ENCODE data around the gene PKNOX1.
"Not testable (repeated sequence)": the region's sequence is repeated elsewhere in the genome, so short reads cannot be mapped to it uniquely, and the experiment has no call there.

PKNOX1 gene

GRCh38 chr21:42981214-42981523, 6.8 kb downstream of the PKNOX1 start:
- FAIRE-seq (no peak), DNase-seq (ENCODE audit: insufficient read length, low spot score) (no peak)

DNA sequence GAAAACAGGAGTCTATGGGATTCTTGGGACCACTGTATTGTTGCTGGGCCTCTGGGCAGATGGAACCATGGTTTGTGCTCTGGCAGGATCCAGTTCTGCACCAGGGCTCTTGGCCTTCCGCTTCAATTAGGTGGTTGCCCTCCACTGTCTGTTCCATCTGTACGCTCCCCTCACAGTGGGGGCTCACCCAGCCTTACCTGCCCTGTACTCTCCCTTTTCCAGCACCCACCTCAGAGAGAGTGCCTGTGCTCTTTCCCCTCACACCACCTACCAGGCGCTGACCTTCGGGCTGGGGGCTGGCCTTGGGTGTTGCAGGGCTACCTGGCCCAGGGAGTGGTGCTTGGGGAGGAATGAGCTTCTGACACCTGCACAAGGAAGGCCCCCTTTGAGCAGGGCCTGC, 7.5 kb downstream of the PKNOX1 start:
- DNase-seq (ENCODE audit: insufficient read length, low spot score): no peak
- FAIRE-seq: no peak

DNA sequence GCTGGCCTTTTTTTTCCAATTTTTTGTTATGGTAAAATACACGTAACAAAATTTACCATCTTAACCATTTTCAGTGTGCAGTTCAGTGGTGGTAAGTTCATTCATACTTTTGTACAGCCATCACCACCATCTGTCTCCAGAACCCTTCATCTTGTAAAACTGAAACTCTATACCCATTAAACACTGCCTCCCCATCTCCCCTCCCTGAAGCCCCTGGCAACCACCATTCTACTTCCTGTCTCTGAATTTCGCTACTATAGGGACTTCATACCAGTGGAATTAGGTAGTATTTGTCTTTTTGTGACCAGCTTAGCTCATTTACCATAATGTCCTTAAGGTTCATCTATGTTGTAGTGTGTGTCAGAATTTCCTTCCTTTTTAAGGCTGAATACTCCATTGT, 8.7 kb downstream of the PKNOX1 start:
- DNase-seq (ENCODE audit: insufficient read length, low spot score) (no peak), FAIRE-seq (no peak)

DNA sequence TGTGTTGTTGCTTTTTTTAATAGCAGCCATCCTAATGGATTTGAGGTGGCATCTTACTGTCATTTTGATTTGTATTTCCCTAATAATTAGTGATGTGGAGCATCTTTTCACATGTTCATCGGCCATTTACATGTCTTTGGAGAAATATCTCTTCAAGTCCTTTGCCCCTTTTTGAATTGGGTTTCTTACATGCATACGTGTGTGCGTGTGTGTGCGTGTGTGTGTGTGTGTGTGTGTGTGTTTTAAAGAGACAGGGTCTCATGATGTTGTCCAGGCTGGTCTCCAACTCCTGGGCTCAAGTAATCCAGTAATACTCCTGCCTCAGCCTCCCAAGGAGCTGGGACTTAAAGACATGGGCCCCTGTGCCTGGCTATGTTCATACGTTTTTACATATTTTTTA, 9.5 kb downstream of the PKNOX1 start:
- FAIRE-seq (no peak), DNase-seq (ENCODE audit: insufficient read length, low spot score) (no peak)

GRCh38 chr21:42986125-42986783, 11.9 kb downstream of the PKNOX1 start:
- FAIRE-seq: peak; percentile 47
- DNase-seq (ENCODE audit: insufficient read length, low spot score): no peak

DNA sequence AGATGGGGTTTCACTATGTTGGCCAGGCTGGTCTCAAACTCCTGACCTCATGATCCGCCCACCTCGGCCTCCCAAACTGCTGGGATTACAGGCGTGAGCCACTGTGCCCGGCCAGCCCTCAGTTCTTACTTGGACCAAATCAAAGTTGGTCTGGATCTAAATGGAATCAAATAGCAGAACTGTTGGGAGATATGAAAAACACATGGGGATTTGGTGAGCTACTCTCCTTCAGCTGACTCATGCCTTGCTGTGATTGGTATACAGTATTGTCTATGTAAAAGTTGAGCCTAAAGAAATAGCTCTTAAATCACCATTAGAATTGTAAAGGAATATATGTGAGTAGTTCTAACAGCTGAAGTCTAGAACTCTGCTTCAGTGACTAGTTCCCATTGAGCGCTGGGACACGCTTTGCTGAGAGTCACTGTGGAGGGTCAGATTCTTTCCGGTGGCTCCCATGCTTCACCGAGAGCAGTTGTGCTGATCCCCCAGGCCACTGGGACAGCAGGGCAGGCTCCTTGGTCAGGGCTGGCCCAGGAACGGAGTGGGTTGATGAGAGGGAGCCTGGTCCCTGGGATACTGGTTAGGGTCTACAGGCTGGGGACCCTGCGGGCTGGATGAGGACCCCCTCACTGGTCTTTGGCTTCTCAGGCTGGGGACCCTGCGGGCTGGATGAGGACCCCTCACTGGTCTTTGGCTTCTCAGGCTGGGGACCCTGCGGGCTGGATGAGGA, 14.0 kb downstream of the PKNOX1 start:
- no peak for FAIRE-seq
- DNase-seq (ENCODE audit: insufficient read length, low spot score): no peak

- not testable (repeated sequence) for DNase-seq (ENCODE audit: insufficient read length, low spot score); FAIRE-seq
These were observed 15.0 kb downstream of the PKNOX1 start for GRCh38 chr21:42989370-42989769.

DNA sequence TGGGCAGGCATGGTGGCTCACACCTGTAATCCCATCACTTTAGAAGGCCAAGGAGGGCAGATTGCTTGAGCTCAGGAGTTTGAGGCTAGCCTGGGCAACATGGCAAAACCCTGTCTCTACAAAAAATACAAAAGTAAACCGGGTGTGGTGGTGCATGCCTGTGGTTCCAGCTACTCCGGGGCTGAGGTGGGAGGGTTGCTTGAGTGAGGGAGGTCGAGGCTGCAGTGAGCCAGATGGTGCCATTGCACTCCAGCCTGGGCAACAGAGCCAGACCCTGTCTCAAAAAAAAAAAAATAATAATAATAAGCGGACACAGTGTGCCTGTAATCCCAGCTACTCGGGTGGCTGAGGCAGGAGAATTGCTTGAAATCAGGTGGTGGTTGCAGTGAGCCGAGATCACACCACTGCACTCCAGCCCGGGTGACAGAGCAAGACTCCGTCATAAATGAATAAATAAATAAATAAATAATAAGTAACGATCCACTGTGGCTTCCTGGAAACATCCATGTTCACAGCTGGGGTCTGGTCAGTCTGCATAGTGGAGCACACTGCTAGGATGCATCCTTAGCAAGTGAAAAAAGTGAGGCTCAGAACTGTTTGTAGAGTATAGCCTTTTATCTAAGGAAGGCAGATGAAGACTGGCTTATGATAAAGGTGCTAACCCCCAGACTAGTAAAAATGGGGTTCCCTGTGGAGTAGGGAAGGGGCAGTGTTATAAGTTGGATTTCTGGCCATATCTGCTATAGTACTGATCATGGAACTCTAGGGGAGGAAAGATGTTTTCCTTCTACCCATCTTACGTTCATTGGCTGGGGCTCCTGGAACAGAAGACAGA, 15.7 kb downstream of the PKNOX1 start:
- DNase-seq (ENCODE audit: insufficient read length, low spot score): no peak
- FAIRE-seq: no peak

- DNase-seq (ENCODE audit: insufficient read length, low spot score) (no peak), FAIRE-seq (no peak)
These were observed 17.8 kb downstream of the PKNOX1 start for GRCh38 chr21:42991992-42992740.

- FAIRE-seq: no peak
- DNase-seq (ENCODE audit: insufficient read length, low spot score): no peak
These were observed 18.8 kb downstream of the PKNOX1 start for GRCh38 chr21:42993051-42993712.

GRCh38 chr21:42997053-42997452, 22.7 kb downstream of the PKNOX1 start:
- DNase-seq (ENCODE audit: insufficient read length, low spot score) (no peak), FAIRE-seq (no peak)

- FAIRE-seq; DNase-seq (ENCODE audit: insufficient read length, low spot score): not testable (repeated sequence)
These were observed 23.6 kb downstream of the PKNOX1 start for GRCh38 chr21:42997983-42998382.

DNA sequence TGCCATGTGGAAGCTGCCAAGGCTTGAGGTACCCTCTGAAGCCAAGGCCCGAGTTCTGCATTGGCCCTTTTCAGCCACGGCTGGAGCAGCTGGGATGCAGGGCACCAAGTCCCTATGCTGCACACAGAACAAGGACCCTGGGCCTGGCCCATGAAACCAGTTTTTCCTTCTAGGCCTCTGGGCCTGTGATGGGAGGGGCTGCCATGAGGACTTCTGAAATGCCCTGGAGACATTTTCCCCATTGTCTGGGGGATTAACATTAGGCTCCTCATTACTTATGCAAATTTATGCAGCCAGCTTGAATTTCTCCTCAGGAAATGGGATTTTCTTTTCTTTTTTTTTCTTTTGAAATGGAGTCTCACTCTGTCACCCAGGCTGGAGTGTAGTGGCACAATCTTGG, 24.8 kb downstream of the PKNOX1 start:
- DNase-seq (ENCODE audit: insufficient read length, low spot score); FAIRE-seq: not testable (repeated sequence)

- DNase-seq (ENCODE audit: insufficient read length, low spot score); FAIRE-seq: not testable (repeated sequence)
These were observed 25.7 kb downstream of the PKNOX1 start for GRCh38 chr21:43000041-43000440.

GRCh38 chr21:43001316-43001715, 27.0 kb downstream of the PKNOX1 start:
- FAIRE-seq: no peak
- DNase-seq (ENCODE audit: insufficient read length, low spot score): no peak

- FAIRE-seq (no peak), DNase-seq (ENCODE audit: insufficient read length, low spot score) (no peak)
These were observed 30.6 kb downstream of the PKNOX1 start for GRCh38 chr21:43004926-43005325.

GRCh38 chr21:43005635-43006034, 31.3 kb downstream of the PKNOX1 start:
- FAIRE-seq: no peak
- no peak for DNase-seq (ENCODE audit: insufficient read length, low spot score)

DNA sequence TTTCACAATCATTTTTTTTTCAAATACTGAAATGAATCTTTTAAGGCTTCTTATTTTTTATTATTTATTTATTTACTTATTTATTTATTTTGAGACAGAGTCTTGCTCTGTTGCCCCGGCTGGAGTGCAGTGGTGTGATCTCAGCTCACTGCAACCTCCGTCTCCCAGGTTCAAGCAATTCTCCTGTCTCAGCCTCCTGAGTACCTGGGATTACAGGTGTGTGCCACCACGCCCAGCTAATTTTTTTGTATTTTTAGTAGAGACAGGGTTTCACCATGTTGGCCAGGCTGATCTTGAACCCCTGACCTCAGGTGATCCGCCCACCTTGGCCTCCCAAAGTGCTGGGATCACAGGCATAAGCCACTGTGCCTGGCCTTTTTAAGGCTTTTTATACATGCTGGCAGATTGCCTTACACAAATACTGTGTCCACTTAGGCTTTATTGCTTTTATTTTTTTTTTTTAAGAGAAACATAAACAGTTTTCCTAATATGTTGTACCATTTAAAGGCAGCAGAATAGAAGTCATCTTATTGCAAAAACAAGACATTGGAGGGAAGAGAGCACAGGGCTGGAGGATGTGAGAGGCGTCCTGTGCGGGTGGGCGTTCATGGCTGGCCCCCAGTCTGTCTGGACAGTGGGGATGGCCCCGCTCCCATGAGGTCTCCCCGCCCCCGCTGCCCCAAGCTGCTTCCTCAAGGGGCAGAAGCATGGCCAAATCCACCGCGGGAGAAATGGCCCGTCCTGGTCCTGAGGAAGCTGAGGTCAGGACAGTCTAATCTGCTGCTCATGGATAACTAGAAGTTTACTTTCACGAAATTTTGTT, 31.9 kb downstream of the PKNOX1 start:
- not testable (repeated sequence) for DNase-seq (ENCODE audit: insufficient read length, low spot score)

GRCh38 chr21:43006874-43007208, 32.5 kb downstream of the PKNOX1 start:
- no peak for FAIRE-seq
- DNase-seq (ENCODE audit: insufficient read length, low spot score): no peak

More for the DNA sequence above, 31.9 kb downstream of the PKNOX1 start:
- not testable (repeated sequence) for FAIRE-seq

GRCh38 chr21:43012596-43012995, 38.2 kb downstream of the PKNOX1 start:
- FAIRE-seq: no peak
- no peak for DNase-seq (ENCODE audit: insufficient read length, low spot score)

All from GM19239 (cell line).